ENCODE measurements around the gene HNRNPH3. TPM values are rescaled to one million over a fixed set of nuclear protein-coding genes. Genes with fewer than 3 reads are reported as not detected.

HNRNPH3 gene
- total and polyA plus RNA-seq, 2 experiments from 2014 or later, result 87.2 to 367 TPM

DNA sequence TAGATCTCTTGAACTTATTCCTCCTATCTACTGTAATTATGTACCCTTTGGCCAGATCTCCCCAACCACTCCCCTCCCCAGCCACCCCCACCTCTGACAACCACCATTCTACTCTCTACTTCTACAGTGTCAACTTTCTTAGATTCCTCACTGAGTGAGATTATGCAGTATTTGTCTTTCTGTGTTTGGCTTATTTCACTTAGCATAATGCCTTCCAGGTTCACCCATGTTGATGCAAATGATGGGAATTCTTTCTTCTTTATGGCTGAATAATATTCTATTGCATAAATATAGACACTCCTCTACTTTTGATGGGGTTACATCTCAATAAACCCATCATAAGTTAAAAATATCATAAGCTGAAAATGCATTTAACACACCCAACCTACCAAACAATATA is 21.3 kb upstream of the HNRNPH3 start:
- peaks cover 8% of the 10 kb centered on the region; the same call in 1 of the 2 replicates for H3K4me1 ChIP-seq (ENCODE audit: insufficient read depth)
- no peaks in the 10 kb centered on the region for H3K9me2 ChIP-seq (ENCODE audit: insufficient read depth)
- no peaks in the 10 kb centered on the region for H4K20me1 ChIP-seq (replicated peaks; ENCODE audit: insufficient read depth)
- H3K36me3 ChIP-seq (ENCODE audit: insufficient read depth), result no peaks in the 10 kb centered on the region
- H2AFZ ChIP-seq, result no peak overlapping the region
- no peaks in the 10 kb centered on the region for H3F3A ChIP-seq (replicated peaks; ENCODE audit: low read depth)
- H3K4me3 ChIP-seq, result no peak overlapping the region
- ATAC-seq, result no peak
- H3K4me2 ChIP-seq, result no peak overlapping the region
- H3K36me3 Mint-ChIP-seq (ENCODE audit: low read depth), result no peaks in the 10 kb centered on the region
- no peak overlapping the region for H3K27ac Mint-ChIP-seq
- no peak overlapping the region for H3K4me3 Mint-ChIP-seq
- no peaks in the 10 kb centered on the region for H3K9me3 Mint-ChIP-seq
- peaks cover 2% of the 10 kb centered on the region for H3K27me3 Mint-ChIP-seq (ENCODE audit: insufficient read depth, low read depth, poor library complexity)
- no peak for DNase-seq (ENCODE audit: low spot score)
- TF ChIP-seq EZH2phosphoT487 (IDR thresholded peaks at IDR 0.05; ENCODE audit: unreplicated experiment) (no peak), STAT1 (IDR thresholded peaks at IDR 0.05; ENCODE audit: unreplicated experiment) (no peak), POLR2AphosphoS5 (IDR thresholded peaks at IDR 0.05; ENCODE audit: low read depth) (no peak), ZNF114 (CRISPR knock-in tag; IDR thresholded peaks at IDR 0.05) (no peak), EZH2 (IDR thresholded peaks at IDR 0.05; ENCODE audit: low read depth, unreplicated experiment) (no peak), CREB1 (CRISPR knock-in tag; IDR thresholded peaks at IDR 0.05; ENCODE audit: low read depth) (no peak), JUNB (IDR thresholded peaks at IDR 0.05; ENCODE audit: unreplicated experiment) (no peak), ZNF331 (CRISPR knock-in tag; IDR thresholded peaks at IDR 0.05; ENCODE audit: low read depth) (no peak), NANOG (IDR thresholded peaks at IDR 0.05; ENCODE audit: borderline replicate concordance) (no peak)
- TF ChIP-seq, protein P1, sequence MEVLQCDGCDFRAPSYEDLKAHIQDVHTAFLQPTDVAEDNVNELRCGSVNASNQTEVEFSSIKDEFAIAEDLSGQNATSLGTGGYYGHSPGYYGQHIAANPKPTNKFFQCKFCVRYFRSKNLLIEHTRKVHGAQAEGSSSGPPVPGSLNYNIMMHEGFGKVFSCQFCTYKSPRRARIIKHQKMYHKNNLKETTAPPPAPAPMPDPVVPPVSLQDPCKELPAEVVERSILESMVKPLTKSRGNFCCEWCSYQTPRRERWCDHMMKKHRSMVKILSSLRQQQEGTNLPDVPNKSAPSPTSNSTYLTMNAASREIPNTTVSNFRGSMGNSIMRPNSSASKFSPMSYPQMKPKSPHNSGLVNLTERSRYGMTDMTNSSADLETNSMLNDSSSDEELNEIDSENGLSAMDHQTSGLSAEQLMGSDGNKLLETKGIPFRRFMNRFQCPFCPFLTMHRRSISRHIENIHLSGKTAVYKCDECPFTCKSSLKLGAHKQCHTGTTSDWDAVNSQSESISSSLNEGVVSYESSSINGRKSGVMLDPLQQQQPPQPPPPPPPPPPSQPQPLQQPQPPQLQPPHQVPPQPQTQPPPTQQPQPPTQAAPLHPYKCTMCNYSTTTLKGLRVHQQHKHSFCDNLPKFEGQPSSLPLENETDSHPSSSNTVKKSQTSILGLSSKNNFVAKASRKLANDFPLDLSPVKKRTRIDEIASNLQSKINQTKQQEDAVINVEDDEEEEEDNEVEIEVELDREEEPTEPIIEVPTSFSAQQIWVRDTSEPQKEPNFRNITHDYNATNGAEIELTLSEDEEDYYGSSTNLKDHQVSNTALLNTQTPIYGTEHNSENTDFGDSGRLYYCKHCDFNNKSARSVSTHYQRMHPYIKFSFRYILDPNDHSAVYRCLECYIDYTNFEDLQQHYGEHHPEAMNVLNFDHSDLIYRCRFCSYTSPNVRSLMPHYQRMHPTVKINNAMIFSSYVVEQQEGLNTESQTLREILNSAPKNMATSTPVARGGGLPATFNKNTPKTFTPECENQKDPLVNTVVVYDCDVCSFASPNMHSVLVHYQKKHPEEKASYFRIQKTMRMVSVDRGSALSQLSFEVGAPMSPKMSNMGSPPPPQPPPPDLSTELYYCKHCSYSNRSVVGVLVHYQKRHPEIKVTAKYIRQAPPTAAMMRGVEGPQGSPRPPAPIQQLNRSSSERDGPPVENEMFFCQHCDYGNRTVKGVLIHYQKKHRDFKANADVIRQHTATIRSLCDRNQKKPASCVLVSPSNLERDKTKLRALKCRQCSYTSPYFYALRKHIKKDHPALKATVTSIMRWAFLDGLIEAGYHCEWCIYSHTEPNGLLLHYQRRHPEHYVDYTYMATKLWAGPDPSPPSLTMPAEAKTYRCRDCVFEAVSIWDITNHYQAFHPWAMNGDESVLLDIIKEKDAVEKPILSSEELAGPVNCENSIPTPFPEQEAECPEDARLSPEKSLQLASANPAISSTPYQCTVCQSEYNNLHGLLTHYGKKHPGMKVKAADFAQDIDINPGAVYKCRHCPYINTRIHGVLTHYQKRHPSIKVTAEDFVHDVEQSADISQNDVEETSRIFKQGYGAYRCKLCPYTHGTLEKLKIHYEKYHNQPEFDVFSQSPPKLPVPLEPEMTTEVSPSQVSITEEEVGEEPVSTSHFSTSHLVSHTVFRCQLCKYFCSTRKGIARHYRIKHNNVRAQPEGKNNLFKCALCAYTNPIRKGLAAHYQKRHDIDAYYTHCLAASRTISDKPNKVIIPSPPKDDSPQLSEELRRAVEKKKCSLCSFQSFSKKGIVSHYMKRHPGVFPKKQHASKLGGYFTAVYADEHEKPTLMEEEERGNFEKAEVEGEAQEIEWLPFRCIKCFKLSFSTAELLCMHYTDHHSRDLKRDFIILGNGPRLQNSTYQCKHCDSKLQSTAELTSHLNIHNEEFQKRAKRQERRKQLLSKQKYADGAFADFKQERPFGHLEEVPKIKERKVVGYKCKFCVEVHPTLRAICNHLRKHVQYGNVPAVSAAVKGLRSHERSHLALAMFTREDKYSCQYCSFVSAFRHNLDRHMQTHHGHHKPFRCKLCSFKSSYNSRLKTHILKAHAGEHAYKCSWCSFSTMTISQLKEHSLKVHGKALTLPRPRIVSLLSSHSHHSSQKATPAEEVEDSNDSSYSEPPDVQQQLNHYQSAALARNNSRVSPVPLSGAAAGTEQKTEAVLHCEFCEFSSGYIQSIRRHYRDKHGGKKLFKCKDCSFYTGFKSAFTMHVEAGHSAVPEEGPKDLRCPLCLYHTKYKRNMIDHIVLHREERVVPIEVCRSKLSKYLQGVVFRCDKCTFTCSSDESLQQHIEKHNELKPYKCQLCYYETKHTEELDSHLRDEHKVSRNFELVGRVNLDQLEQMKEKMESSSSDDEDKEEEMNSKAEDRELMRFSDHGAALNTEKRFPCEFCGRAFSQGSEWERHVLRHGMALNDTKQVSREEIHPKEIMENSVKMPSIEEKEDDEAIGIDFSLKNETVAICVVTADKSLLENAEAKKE (CRISPR knock-in tag; IDR thresholded peaks at IDR 0.05), result no peak
- TF ChIP-seq, protein P2, sequence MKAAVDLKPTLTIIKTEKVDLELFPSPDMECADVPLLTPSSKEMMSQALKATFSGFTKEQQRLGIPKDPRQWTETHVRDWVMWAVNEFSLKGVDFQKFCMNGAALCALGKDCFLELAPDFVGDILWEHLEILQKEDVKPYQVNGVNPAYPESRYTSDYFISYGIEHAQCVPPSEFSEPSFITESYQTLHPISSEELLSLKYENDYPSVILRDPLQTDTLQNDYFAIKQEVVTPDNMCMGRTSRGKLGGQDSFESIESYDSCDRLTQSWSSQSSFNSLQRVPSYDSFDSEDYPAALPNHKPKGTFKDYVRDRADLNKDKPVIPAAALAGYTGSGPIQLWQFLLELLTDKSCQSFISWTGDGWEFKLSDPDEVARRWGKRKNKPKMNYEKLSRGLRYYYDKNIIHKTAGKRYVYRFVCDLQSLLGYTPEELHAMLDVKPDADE (IDR thresholded peaks at IDR 0.05), result no peak
- TF ChIP-seq, protein P3, sequence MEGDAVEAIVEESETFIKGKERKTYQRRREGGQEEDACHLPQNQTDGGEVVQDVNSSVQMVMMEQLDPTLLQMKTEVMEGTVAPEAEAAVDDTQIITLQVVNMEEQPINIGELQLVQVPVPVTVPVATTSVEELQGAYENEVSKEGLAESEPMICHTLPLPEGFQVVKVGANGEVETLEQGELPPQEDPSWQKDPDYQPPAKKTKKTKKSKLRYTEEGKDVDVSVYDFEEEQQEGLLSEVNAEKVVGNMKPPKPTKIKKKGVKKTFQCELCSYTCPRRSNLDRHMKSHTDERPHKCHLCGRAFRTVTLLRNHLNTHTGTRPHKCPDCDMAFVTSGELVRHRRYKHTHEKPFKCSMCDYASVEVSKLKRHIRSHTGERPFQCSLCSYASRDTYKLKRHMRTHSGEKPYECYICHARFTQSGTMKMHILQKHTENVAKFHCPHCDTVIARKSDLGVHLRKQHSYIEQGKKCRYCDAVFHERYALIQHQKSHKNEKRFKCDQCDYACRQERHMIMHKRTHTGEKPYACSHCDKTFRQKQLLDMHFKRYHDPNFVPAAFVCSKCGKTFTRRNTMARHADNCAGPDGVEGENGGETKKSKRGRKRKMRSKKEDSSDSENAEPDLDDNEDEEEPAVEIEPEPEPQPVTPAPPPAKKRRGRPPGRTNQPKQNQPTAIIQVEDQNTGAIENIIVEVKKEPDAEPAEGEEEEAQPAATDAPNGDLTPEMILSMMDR (conservative IDR thresholded peaks at IDR 0.05; ENCODE audit: low read depth in 2 of 2), result no peak
- TF ChIP-seq, protein P4, sequence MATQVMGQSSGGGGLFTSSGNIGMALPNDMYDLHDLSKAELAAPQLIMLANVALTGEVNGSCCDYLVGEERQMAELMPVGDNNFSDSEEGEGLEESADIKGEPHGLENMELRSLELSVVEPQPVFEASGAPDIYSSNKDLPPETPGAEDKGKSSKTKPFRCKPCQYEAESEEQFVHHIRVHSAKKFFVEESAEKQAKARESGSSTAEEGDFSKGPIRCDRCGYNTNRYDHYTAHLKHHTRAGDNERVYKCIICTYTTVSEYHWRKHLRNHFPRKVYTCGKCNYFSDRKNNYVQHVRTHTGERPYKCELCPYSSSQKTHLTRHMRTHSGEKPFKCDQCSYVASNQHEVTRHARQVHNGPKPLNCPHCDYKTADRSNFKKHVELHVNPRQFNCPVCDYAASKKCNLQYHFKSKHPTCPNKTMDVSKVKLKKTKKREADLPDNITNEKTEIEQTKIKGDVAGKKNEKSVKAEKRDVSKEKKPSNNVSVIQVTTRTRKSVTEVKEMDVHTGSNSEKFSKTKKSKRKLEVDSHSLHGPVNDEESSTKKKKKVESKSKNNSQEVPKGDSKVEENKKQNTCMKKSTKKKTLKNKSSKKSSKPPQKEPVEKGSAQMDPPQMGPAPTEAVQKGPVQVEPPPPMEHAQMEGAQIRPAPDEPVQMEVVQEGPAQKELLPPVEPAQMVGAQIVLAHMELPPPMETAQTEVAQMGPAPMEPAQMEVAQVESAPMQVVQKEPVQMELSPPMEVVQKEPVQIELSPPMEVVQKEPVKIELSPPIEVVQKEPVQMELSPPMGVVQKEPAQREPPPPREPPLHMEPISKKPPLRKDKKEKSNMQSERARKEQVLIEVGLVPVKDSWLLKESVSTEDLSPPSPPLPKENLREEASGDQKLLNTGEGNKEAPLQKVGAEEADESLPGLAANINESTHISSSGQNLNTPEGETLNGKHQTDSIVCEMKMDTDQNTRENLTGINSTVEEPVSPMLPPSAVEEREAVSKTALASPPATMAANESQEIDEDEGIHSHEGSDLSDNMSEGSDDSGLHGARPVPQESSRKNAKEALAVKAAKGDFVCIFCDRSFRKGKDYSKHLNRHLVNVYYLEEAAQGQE (IDR thresholded peaks at IDR 0.05; ENCODE audit: unreplicated experiment), result no peak
- no peak overlapping the region for H3K27ac ChIP-seq (ENCODE audit: low read depth)
- no peaks in the 10 kb centered on the region for H3K27me3 ChIP-seq (ENCODE audit: insufficient read depth)
- H3K79me2 ChIP-seq (replicated peaks; ENCODE audit: insufficient read depth), result no peaks in the 10 kb centered on the region
- H3K4me1 Mint-ChIP-seq, result peaks cover 5% of the 10 kb centered on the region; the same call in 2 of the 3 replicates

All from GM23338 (cell line).